ENCODE data around the gene OR8J1.

- TF ChIP-seq POLR2A (IDR thresholded peaks at IDR 0.05; ENCODE audit: low read depth, low read length) (no peak), POLR2AphosphoS5 (IDR thresholded peaks at IDR 0.05; ENCODE audit: low read depth, low read length) (no peak), TAF1 (IDR thresholded peaks at IDR 0.05; ENCODE audit: borderline replicate concordance, low read depth, low read length) (no peak)
These were observed 22.1 kb upstream of the OR8J1 start for GRCh38 chr11:56331861-56332491.

Measured in GM12892 (cell line).